Measurements from ENCODE around the gene IGSF23.

- no peak for TF ChIP-seq EZH2phosphoT487 (IDR thresholded peaks at IDR 0.05)
- TF ChIP-seq CTCF (IDR thresholded peaks at IDR 0.05), result no peak
- TF ChIP-seq EZH2 (IDR thresholded peaks at IDR 0.05), result no peak
Observed at GRCh38 chr19:44635581-44636438, 22.4 kb downstream of the IGSF23 start.
